NOMO-1 treated with DMSO at 0.1 percent for 48 hours (cell line): ENCODE measurements around the gene ERI2.
A peak's percentile ranks its signal among the peaks of the same experiment; 100 is the strongest.

Experiments
- DNase-seq: peaks from one replicate; lab custom pipeline; 2025; ENCODE audit not compliant: unreplicated experiment; lab: John Stamatoyannopoulos, UW

The ERI2 gene, protein sequence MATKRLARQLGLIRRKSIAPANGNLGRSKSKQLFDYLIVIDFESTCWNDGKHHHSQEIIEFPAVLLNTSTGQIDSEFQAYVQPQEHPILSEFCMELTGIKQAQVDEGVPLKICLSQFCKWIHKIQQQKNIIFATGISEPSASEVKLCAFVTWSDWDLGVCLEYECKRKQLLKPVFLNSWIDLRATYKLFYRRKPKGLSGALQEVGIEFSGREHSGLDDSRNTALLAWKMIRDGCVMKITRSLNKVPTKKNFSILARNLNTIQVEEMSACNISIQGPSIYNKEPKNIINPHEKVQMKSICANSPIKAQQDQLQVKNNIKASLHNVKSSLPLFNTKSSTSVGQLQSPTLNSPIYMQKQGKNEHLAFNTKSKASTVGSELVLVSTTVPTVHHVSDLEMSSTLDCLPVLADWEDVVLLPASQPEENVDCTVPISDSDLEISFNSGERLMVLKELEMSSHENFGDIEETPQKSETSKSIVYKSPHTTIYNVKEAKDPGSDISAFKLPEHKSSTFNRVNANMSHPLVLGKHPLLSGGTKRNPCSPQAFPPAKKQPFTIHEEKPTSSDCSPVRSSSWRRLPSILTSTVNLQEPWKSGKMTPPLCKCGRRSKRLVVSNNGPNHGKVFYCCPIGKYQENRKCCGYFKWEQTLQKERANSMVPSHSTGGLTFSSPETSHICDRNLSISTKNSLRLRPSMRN

DNA sequence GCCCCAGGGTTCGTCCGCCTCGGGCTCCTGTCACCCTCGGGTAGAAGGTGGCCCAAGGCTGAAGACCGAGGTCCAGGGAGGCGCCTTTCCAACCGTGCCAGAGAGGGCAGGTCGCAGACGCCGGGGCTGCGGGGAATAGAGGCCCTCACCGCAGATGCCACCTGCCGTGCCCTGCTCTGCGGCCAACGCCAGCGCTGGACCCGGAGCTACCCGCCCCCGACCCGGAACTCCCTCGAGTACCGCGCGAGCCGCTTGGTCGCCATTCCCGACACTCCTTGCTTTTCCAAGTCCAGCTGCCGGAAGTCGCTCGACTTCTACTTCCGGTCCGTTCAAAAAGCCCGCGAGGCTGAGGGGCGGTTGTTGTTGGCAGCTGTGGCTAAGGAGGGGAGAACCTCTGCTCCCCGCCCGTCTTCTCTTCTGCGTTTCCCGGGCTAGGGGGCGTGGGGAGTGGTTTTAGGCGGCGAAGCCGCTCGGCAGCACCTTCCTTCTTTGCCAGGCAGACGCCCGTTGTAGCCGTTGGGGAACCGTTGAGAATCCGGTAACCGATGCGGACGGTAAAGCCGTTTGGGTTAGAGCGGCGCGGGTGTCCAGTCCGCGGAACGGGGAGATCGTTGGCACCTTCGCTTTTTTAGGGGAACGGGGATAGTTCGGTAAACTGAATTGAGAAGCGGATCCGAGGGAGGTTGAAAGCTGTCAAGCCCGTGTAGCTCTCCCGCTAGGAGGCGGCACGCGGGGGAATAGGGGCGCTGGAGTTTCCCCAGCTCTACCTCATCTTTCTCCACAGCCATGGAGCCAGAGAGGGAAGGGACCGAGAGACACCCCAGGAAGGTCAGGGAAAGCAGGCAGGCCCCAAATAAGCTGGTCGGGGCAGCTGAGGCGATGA, at the start of gene ERI2, which contains the start of gene REXO5:
TSS of gene ERI2 (minus strand) at position 305 of the 883 bp plus-strand sequence. CDS start at position 263, 42 bp downstream.
TSS of gene REXO5 (plus strand) at position 360 of the 883 bp plus-strand sequence. CDS start at position 787, 427 bp downstream.
- peak; percentile 90 for DNase-seq

DNA sequence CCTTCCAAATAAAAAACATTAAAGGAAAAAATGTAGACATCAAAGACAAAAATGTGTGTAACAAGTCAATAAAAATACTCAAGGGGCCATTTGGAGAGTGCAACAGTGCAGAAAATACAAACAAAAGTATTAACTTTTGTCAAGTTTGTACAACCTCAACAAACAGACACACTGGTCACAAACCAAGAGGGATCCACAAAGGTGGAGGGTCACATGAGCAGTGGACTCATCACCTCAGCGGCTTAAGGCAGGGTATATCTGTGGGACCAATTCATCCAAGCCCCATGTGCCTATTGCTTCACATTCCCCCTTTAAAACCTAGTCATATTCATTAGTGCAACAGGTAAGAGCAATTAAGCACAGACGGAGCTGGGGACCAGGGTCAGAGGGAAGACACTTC, 48.7 kb upstream of the ERI2 start:
- no peak for DNase-seq

GRCh38 chr16:20853981-20854620, 47.8 kb upstream of the ERI2 start:
- no peak for DNase-seq

- DNase-seq = no peak
Measured at GRCh38 chr16:20853143-20853542, 46.9 kb upstream of the ERI2 start.

DNA sequence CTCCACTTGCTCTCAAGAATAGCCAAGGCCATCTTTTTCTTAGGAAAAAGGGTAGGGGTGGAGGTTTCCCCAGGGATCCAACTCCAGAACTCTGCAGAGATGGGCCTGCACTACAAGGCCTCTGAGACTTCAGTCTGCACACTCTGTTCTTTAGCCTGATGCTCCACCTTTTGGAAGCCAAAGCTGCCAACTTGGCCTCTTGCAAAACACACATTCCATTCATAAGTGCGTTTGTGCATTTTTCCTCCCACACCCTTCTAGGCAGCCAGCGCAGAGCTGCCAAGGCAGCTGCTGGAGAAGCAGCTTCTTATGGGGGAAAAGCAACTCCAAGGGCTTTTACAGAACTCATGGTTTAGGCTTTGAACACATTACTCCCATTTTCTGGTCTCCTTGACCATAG, 45.3 kb upstream of the ERI2 start:
- no peak for DNase-seq

DNA sequence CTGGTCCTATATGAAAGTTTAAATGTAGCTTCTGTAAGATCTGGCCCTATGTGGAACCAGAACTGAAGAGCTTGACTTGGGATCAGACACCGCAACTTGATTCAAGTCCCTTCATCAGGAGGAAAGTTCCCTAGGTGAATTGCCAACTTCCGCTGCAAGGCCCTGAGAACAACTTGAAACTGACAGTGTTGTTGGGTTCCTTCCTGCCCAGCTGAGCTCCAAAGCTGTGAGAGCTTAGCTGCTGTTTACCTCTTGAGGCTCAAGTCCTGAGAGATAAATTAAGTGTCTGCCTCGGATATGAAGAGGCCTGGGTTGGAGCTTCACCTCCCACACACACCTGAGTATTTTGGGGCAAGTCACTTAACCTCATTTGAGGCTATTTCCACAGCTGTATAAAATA, 44.7 kb upstream of the ERI2 start:
- no peak for DNase-seq

DNA sequence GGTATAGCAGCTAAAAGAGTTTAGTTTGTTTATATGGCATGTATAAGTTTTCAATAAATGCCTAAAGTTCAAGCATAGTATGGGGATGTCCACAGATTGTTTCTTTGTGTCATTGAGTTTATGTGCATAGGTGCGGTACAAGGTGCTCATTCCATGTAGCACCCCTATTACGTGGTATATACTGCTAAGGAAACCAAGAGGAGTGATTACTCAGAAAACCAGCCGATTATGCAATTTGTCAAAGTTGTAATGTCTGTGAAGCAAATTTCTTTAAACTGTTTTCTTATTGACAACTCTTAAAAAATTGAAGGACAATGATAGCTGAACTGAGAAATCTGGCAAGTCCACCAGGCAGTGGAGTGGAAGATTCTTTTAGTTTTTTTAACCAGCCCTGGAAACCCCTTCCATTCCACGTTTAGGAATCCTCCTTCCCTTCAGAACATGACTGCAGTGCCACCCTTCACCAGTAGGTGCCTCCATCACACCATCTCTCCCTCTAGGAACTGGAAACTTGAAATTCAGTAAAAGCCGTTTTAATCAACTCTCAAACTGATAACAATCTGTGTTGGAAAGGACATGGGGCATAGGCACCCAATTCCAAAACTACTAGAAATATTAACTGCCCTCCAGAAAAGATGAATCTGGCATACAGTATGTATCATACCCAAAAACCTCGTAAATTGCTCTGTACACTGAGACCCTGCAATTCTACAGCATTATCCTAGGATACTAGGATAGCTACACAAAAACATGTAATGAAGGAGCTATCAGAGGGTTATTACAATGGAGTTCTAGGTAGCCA, 43.5 kb upstream of the ERI2 start:
- DNase-seq = peak; percentile 73

- no peak for DNase-seq
Measured at GRCh38 chr16:20847550-20847949, 41.3 kb upstream of the ERI2 start.

DNA sequence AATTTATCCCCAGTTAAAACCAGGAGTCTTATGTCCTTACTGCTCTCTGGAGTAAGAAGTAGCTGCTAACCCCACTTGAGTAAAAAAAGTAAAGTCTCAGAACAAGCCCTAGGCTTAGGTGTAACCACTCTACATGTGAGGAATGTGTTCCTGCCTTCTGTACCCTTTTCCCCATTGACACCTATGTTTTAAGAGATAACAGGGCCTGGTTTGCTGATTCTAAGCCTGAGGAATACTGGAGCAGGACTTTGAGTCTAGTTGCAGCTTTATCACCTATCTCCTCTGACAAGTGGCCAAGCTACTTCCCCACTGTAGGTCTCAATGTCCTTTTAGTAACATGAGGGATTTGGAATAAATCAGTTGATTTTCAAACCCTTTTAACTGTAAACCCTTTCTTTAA, 40.3 kb upstream of the ERI2 start:
- no peak for DNase-seq

DNA sequence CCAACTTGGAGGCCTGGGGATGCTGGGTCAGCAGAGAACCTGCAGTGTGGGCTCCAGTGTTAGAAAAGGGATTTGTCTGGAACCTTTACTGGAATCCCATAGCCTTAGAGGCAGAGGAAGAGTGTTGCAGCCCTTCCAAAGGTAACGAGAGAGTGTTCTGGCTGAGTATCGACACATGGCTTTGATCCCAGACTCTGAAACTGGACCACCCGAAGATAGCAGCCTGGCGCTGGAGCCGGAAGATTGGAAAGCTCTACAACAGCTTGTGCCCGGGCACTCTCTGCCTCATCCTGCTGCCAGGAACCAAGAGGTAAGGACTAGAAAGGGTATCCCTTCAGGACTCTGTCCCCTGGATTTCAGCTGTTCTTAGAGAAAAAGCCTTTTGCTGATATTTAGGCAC, 39.8 kb upstream of the ERI2 start:
- no peak for DNase-seq

- no peak for DNase-seq
Measured at GRCh38 chr16:20844588-20844987, 38.3 kb upstream of the ERI2 start.

DNA sequence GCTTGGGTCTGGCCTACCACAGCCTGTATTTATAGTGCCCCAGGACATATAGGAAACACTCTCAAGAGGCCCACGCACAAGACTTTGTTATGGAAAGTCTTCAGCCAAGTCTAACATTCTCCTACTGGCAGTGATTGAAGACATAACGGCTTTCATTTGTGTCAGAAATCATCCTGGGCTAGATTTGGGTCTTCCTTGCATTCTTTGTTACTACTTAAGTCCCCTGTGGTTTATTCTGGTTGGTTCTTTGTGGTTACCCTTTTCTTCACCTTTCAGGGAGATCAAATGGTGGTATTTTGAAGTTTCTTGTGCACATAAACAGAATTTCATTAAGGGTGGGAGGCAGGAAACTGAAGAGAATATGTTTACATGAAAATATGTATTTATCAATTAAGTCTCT, 37.8 kb upstream of the ERI2 start:
- no peak for DNase-seq

GRCh38 chr16:20839504-20839903, 33.2 kb upstream of the ERI2 start:
- DNase-seq = no peak

GRCh38 chr16:20838240-20838639, 32.0 kb upstream of the ERI2 start:
- DNase-seq = peak; percentile 51

- no peak for DNase-seq
Measured at GRCh38 chr16:20833086-20833485, 26.8 kb upstream of the ERI2 start.

GRCh38 chr16:20830372-20830771, 24.1 kb upstream of the ERI2 start:
- no peak for DNase-seq

GRCh38 chr16:20829536-20829935, 23.3 kb upstream of the ERI2 start:
- DNase-seq = no peak

DNA sequence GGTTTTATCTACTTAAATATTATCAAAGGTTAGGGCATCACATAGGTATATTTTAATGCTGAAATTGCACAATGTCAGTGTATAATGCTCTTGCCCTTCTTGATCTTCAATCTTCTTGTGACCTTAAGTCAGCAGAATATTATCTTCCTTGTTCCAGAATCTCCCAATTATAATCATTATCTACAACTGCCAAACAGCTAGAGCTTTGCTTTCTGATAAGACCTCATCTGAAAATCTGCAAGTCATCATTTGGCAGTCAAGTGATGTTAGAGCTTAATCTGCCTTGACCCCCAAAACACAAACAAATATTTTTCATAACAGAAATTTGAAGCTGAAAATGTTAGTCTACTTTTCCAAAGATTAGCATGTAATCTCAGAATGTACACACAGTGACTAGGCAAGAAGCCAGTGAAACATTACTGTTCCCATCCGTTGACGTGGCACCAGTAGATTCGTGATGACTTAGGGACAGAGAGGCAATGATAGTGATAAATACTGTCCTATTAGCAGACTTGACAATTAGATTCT, 19.8 kb upstream of the ERI2 start:
- no peak for DNase-seq

DNA sequence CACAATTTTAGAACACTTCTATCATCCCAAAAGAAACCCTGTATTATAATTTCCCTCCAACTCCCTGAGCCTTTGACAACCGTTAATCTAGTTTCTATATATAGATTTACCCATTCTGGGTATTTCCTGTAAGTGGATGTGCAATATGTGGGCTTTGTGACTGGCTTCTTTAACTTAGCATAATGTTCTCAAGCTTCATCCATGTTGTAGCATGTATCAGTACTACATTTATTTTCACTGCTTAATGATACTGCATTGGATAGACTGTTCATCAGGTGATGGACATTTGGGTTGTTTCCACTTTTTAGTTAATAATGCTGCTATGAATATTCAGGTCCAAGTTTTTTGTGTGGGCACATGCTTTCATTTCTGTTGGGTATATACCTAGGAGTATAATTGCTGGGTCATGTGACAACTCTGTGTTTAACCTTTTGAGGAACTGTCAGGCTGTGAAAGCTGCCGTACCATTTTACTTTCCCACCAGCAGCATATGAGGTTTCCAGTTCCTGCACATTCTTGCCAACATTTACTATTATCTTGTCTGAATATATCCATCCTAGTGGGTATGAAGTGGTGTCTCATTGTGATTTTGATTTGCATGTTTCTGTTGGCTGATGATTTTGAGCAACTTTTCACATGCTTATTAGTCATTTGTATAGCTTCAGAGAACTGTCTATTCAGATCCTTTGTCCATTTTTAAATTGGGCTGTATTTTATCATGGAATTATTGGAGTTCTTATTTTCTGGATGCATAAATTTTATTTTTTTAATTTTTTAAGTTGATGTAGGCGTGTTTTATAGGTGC, 16.5 kb upstream of the ERI2 start:
- peak; percentile 30 for DNase-seq
